Endothelial cell of hepatic sinusoid (primary cell): ENCODE data around the gene CACNA2D2.

Source experiments
- in situ Hi-C: cut with HindIII; loops from 2 replicates; pipeline ENCODE4 v1.10.0; 2017; ENCODE audit warnings: low sequenced_read_pairs

The CACNA2D2 gene

GRCh38 chr3:50435371-50436113 is 67.9 kb downstream of the CACNA2D2 start:
- in situ Hi-C loops, result no loop called here

GRCh38 chr3:50433954-50434353 is 69.5 kb downstream of the CACNA2D2 start:
- in situ Hi-C loops, result no loop called here

GRCh38 chr3:50430950-50431435 is 72.4 kb downstream of the CACNA2D2 start:
- in situ Hi-C loops, result no loop called here

GRCh38 chr3:50430191-50430590 is 73.2 kb downstream of the CACNA2D2 start:
- in situ Hi-C loops, result no loop called here

GRCh38 chr3:50428007-50428633 is 75.3 kb downstream of the CACNA2D2 start:
- in situ Hi-C loops, result loop anchor here (5.0 kb wide), 1 partner anchor 179 kb away; no protein-coding TSS in a partner anchor

GRCh38 chr3:50427217-50427616 is 76.2 kb downstream of the CACNA2D2 start:
- in situ Hi-C loops, result loop anchor here (5.0 kb wide), 1 partner anchor 180 kb away; no protein-coding TSS in a partner anchor

GRCh38 chr3:50425911-50426310 is 77.5 kb downstream of the CACNA2D2 start:
- in situ Hi-C loops, result loop anchor here (5.0 kb wide), 1 partner anchor 181 kb away; no protein-coding TSS in a partner anchor

GRCh38 chr3:50423543-50423942 is 79.9 kb downstream of the CACNA2D2 start:
- in situ Hi-C loops, result loop anchor here (5.0 kb wide), 2 partner anchors 64 to 114 kb away; no protein-coding TSS in a partner anchor

GRCh38 chr3:50422153-50422552 is 81.3 kb downstream of the CACNA2D2 start:
- in situ Hi-C loops, result loop anchor here (5.0 kb wide), 2 partner anchors 65 to 115 kb away; no protein-coding TSS in a partner anchor

GRCh38 chr3:50419595-50420370 is 83.7 kb downstream of the CACNA2D2 start:
- in situ Hi-C loops, result loop anchor here (5.0 kb wide), 2 partner anchors 68 to 118 kb away; no protein-coding TSS in a partner anchor

- in situ Hi-C loops, result no loop called here
Observed at GRCh38 chr3:50418850-50419249, 84.6 kb downstream of the CACNA2D2 start.

- in situ Hi-C loops, result no loop called here
Observed at GRCh38 chr3:50417637-50418033, 85.8 kb downstream of the CACNA2D2 start.

- in situ Hi-C loops, result no loop called here
Observed at GRCh38 chr3:50416736-50417636, 86.4 kb downstream of the CACNA2D2 start.

GRCh38 chr3:50415816-50416215 is 87.6 kb downstream of the CACNA2D2 start:
- in situ Hi-C loops, result no loop called here

- in situ Hi-C loops, result no loop called here
Observed at GRCh38 chr3:50415061-50415460, 88.4 kb downstream of the CACNA2D2 start.

GRCh38 chr3:50414616-50415015 is 88.8 kb downstream of the CACNA2D2 start:
- in situ Hi-C loops, result no loop called here

GRCh38 chr3:50412231-50412754 is 91.1 kb downstream of the CACNA2D2 start:
- in situ Hi-C loops, result no loop called here

- in situ Hi-C loops, result no loop called here
Observed at GRCh38 chr3:50411229-50411628, 92.2 kb downstream of the CACNA2D2 start.

- in situ Hi-C loops, result no loop called here
Observed at GRCh38 chr3:50410608-50411139, 92.8 kb downstream of the CACNA2D2 start.

- in situ Hi-C loops, result no loop called here
Observed at GRCh38 chr3:50410185-50410584, 93.2 kb downstream of the CACNA2D2 start.
